ENCODE measurements around the gene IFITM5. TPM values are rescaled to one million over a fixed set of nuclear protein-coding genes. Genes with fewer than 3 reads are reported as not detected.
"Not testable (repeated sequence)": the region's sequence is repeated elsewhere in the genome, so short reads cannot be mapped to it uniquely, and the experiment has no call there.

IFITM5 gene
- total RNA-seq, 1 donor from 2014 or later: not detected

GRCh38 chr11:278001-278951 lies 21.1 kb downstream of the IFITM5 start, which contains the start of gene NLRP6:
NLRP6 (plus strand) TSS chr11:278407; CDS start chr11:278570, 163 bp downstream.
- no peak for ATAC-seq
- intact Hi-C loops (cut with micrococcal nuclease): no loop called here
- no peak for DNase-seq

GRCh38 chr11:276219-276618 lies 23.1 kb downstream of the IFITM5 start:
- intact Hi-C loops (cut with micrococcal nuclease): no loop called here
- ATAC-seq (no peak), DNase-seq (no peak)

DNA sequence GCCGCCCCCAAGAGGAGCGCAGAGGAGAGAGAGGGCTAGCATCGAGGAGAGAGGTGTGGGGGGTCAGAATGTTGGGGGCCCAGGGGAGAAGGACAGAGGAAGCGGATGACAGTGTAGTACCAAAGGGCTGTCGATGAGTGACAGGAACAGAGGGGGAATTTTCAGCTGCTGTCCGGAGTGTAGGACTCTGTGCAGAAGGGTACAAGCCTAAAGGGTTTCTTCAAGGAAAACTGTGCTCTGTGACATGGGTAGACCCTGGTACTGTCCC lies 26.5 kb downstream of the IFITM5 start:
- intact Hi-C loops (cut with micrococcal nuclease): no loop called here

GRCh38 chr11:272195-272930 lies 27.0 kb downstream of the IFITM5 start:
- DNase-seq (no peak), ATAC-seq (no peak)
- intact Hi-C loops (cut with micrococcal nuclease): no loop called here

More for the DNA sequence above, 26.5 kb downstream of the IFITM5 start:
- DNase-seq (no peak), ATAC-seq (no peak)

- DNase-seq: no peak
- ATAC-seq: no peak
- intact Hi-C loops (cut with micrococcal nuclease): no loop called here
Measured at GRCh38 chr11:271319-271715, 28.0 kb downstream of the IFITM5 start.

DNA sequence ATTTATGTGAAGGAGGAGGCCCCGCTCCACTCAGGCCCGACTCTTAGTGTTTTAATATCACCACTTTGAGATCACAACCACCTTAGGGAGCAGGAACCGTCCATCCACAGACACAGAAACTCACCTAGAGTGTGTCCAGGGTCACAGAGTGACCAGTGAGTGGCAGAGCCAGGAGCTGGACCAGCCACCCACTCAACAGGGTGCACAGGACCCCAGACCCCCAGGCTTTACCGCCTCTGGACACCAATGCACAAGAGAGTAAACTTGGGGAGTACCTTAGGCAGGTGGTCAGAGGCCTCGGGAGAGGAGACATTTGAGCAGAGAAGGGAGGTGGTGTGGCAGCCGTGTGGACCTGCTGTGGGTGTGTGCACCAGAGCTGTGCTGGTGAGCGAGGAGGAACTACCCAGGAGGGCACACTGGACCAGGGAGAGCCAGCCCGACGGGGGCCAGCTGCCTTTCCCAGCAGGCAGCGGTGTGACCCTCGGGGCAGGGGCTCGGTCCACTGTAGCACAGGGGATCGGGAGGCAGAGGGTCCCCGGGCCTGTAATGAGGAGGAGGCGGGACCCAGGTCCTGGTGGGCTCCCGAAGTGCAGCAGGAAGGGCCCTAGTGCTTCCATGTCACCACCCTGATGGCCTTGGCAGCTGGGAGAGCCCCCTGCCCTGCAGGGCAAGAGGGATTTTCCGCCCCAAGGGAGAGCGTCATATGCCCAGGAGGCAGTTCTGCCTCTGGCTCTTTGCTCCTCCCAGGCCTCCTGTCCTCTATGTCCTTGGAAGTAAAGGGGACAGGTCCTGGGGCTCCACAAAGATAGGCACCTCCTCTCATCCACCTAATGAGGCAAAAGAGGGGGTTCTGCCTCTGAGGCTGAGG lies 28.6 kb downstream of the IFITM5 start:
- no peak for ATAC-seq
- intact Hi-C loops (cut with micrococcal nuclease): no loop called here
- DNase-seq: no peak

DNA sequence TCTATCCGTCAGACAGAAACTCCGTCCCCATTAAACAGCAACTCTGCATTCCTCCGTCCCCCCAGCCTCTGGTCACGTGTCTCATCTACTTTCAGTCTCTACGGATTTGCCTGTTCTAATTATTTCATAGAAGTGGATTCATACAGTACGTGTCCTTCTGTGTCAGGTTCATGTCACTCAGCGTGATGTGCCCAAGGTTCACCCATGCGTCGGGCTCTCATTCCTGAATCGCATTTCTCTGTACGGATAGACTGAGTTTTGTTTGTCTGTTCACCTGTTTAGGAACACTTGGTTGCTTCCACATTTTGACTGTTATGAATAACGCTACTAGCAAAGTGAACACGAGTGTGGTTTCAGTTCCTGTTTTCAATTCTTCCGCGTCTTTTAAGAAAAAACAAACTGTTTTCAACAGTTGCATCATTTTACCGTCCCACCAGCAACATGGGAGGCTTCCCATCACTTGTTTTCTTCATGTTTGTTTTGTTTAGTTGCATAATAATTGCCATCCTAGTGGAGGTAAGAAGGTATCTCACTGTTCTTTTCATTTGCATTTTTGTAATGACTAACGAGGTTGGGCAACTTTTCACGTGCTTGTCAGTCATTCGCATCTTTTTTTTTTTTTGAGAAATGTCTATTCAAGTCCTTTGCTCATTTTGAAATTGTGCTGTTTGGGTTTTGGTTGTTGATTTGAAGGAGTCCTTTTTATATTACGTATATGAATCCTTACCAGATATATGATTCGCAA lies 30.0 kb downstream of the IFITM5 start:
- ATAC-seq (peak; percentile 47), DNase-seq (no peak)
- intact Hi-C loops (cut with micrococcal nuclease): no loop called here

GRCh38 chr11:268716-269145 lies 30.6 kb downstream of the IFITM5 start:
- ATAC-seq: peak; percentile 82
- intact Hi-C loops (cut with micrococcal nuclease): not testable (repeated sequence)
- peak; percentile 69 for DNase-seq

- DNase-seq (peak; percentile 62), ATAC-seq (peak; percentile 51)
- intact Hi-C loops (cut with micrococcal nuclease): no loop called here
Measured at GRCh38 chr11:267491-267994, 31.8 kb downstream of the IFITM5 start.

- DNase-seq (no peak), ATAC-seq (peak; percentile 30)
- intact Hi-C loops (cut with micrococcal nuclease): no loop called here
Measured at GRCh38 chr11:266676-267439, 32.5 kb downstream of the IFITM5 start.

DNA sequence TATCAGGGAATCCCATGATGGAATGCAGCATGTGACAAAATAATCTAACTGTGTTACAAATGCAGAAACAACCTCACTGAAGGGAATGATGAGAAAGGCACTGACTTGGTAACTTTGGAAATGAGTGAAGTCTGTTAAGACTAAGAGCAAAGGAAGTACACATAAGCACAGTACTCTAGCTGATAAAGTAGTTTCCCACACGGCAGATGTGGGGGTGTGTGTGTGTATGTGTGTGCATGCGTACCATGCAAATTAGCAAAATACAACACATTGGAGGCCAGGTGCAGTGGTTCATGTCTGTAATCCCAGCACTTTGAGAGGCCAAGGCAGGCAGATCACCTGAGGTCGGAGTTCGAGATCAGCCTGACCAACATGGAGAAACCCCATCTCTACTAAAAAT lies 37.7 kb downstream of the IFITM5 start:
- intact Hi-C loops (cut with micrococcal nuclease): no loop called here
- no peak for DNase-seq
- no peak for ATAC-seq

DNA sequence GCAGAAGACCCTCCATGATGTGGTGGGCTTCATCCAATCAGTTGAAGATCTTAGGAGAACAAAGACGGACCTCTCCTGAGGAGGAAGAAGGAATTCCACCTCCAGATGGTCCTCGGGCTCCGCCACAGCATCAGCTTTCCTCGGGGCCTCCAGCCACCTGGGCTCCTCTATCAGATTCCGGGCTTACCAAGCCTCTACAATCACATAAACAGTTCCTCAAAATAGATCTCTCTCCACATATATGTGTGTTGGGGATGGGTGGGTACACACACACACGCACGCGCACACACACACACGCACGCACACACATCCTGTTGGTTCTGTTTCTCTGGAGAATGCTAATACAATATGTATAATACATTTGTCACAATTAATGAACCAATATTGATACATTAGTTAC lies 39.9 kb downstream of the IFITM5 start:
- DNase-seq (no peak), ATAC-seq (no peak)
- intact Hi-C loops (cut with micrococcal nuclease): no loop called here

GRCh38 chr11:257766-258493 lies 41.4 kb downstream of the IFITM5 start:
- ATAC-seq: no peak
- DNase-seq: no peak
- intact Hi-C loops (cut with micrococcal nuclease): no loop called here

- DNase-seq: no peak
- intact Hi-C loops (cut with micrococcal nuclease): no loop called here
- ATAC-seq: no peak
Measured at GRCh38 chr11:256952-257737, 42.2 kb downstream of the IFITM5 start.

DNA sequence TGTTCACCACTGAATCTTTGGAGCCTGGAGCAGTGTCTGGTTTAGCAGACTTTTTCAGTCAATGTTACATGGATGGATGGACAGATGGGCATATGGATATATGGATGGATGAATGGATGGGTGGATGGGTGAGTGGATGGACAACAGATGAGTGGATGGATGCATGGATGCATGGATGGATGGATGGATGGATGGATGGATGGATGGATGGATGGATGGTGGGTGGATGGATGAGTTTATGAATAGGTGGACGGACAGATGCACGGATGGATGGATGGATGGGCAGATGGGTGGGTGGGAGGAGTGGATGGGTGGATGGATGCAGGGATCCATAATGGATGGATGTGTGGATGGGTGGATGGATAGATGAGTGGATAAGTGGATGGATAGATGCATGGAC lies 43.5 kb downstream of the IFITM5 start:
- intact Hi-C loops (cut with micrococcal nuclease): no loop called here
- ATAC-seq (no peak), DNase-seq (no peak)

GRCh38 chr11:255176-255575 lies 44.1 kb downstream of the IFITM5 start:
- no peak for DNase-seq
- ATAC-seq: no peak
- intact Hi-C loops (cut with micrococcal nuclease): no loop called here

GRCh38 chr11:253886-254270 lies 45.4 kb downstream of the IFITM5 start:
- intact Hi-C loops (cut with micrococcal nuclease): no loop called here
- DNase-seq: no peak
- no peak for ATAC-seq

Data from left ventricle myocardium superior (tissue), 1 donor.